Neural cell (in vitro differentiated cells): Measurements from ENCODE around the gene IQCM. TPM values are rescaled to one million over a fixed set of nuclear protein-coding genes. Genes with fewer than 3 reads are reported as not detected.

Experiments
- H2AFZ ChIP-seq: fragments of 200-600, 300-800 bp; sonication (generic), shearing (Covaris generic); 2 replicates; pipeline ENCODE4 v1.6.0; 2014; ENCODE audit warnings: low read depth, mild to moderate bottlenecking, antibody characterized with exemption, low read length, moderate library complexity
- H3F3A ChIP-seq: fragments of 200-600 bp; shearing (Covaris generic); 2 replicates; pipeline ENCODE4 v1.6.1; 2016; ENCODE audit warnings: mild to moderate bottlenecking, moderate library complexity, mixed read lengths, antibody characterized with exemption, low read length; ENCODE audit not compliant: insufficient read depth, poor library complexity, severe bottlenecking
- H3K27ac ChIP-seq: fragments of 200-600, 300-800 bp; sonication (generic), shearing (Covaris generic); 2 replicates; pipeline ENCODE4 v1.5.1; 2014; ENCODE audit warnings: mild to moderate bottlenecking, low read length, moderate library complexity
- H3K27me3 ChIP-seq: fragments of 300-800, 200-600 bp; sonication (generic), shearing (Covaris generic); 2 replicates; pipeline ENCODE4 v1.6.0; 2014; ENCODE audit warnings: mild to moderate bottlenecking, low read depth, low read length, moderate library complexity; ENCODE audit not compliant: insufficient read depth
- H3K36me3 ChIP-seq: fragments of 300-800, 200-600 bp; sonication (generic), shearing (Covaris generic); 2 replicates; pipeline ENCODE4 v1.5.1; 2014; ENCODE audit warnings: mild to moderate bottlenecking, antibody characterized with exemption, low read length, moderate library complexity; ENCODE audit not compliant: insufficient read depth
- H3K4me2 ChIP-seq: fragments of 300-800, 200-600 bp; sonication (generic), shearing (Covaris generic); 2 replicates; pipeline ENCODE4 v1.6.0; 2014; ENCODE audit warnings: mild to moderate bottlenecking, low read length
- H3K4me3 ChIP-seq: fragments of 300-800, 200-600 bp; sonication (generic), shearing (Covaris generic); 2 replicates; pipeline ENCODE4 v1.5.1; 2014; ENCODE audit warnings: mild to moderate bottlenecking, low read length, moderate library complexity
- H3K79me2 ChIP-seq: fragments of 200-600 bp; shearing (Covaris generic); replicated peaks from 2 replicates; pipeline ENCODE4 v1.6.0; 2014; ENCODE audit warnings: mild to moderate bottlenecking, low read length, moderate library complexity; ENCODE audit not compliant: insufficient read depth
- H3K9ac ChIP-seq: fragments of 300-800, 200-600 bp; sonication (generic), shearing (Covaris generic); 2 replicates; pipeline ENCODE4 v1.6.1; 2016; ENCODE audit warnings: mild to moderate bottlenecking, low read length, mixed read lengths
- H3K9me2 ChIP-seq: fragments of 200-600 bp; shearing (Covaris generic); 2 replicates; pipeline ENCODE4 v1.6.1; 2016; ENCODE audit warnings: mild to moderate bottlenecking, low read length, mixed read lengths; ENCODE audit not compliant: insufficient read depth
- H3K9me3 ChIP-seq: fragments of 200-600, 300-800 bp; sonication (generic), shearing (Covaris generic); 2 replicates; pipeline ENCODE4 v1.6.1; 2016; ENCODE audit warnings: mild to moderate bottlenecking, mixed run types, low read length, moderate library complexity, mixed read lengths
- H4K20me1 ChIP-seq: fragments of 200-600 bp; shearing (Covaris generic); 2 replicates; pipeline ENCODE4 v1.6.1; 2016; ENCODE audit warnings: mild to moderate bottlenecking, mixed run types; ENCODE audit not compliant: insufficient read depth
- EP300 ChIP-seq: fragments of 450-650 bp; conservative IDR thresholded peaks from 2 replicates; pipeline ENCODE4 v1.6.1; 2014; ENCODE audit warnings: antibody characterized with exemption, mild to moderate bottlenecking, moderate library complexity; ENCODE audit not compliant: poor library complexity, severe bottlenecking
- EZH2 ChIP-seq: fragments of 200-600, 300-800 bp; shearing (Covaris generic), sonication (generic); IDR thresholded peaks from 2 replicates; pipeline ENCODE4 v1.6.1; 2014; ENCODE audit warnings: antibody characterized with exemption, low read length, borderline replicate concordance, mild to moderate bottlenecking; ENCODE audit not compliant: insufficient read depth, poor library complexity, severe bottlenecking
- MXI1 ChIP-seq: fragments of 450-650 bp; conservative IDR thresholded peaks from 2 replicates; pipeline ENCODE4 v1.6.1; 2014; ENCODE audit warnings: antibody characterized with exemption, mild to moderate bottlenecking; ENCODE audit not compliant: poor library complexity, severe bottlenecking
- POLR2AphosphoS5 ChIP-seq: IDR thresholded peaks from 2 replicates; pipeline ENCODE4 v1.6.1; 2012
- RAD21 ChIP-seq: fragments of 450-650 bp; conservative IDR thresholded peaks from 2 replicates; pipeline ENCODE4 v1.6.1; 2014; ENCODE audit warnings: antibody characterized with exemption, mild to moderate bottlenecking, moderate library complexity
- SMC3 ChIP-seq: fragments of 450-650 bp; conservative IDR thresholded peaks from 2 replicates; pipeline ENCODE4 v1.6.1; 2014; ENCODE audit warnings: antibody characterized with exemption, mild to moderate bottlenecking, moderate library complexity; ENCODE audit not compliant: poor library complexity
- TAF1 ChIP-seq: IDR thresholded peaks from 2 replicates; pipeline ENCODE4 v1.6.1; 2012; ENCODE audit warnings: low read depth
- polyA plus RNA-seq: library from polyadenylated mRNA; depleted of rRNA; stranded (reverse); fragments of >200 nt; gene quantifications from 2 replicates; pipeline ENCODE4 v1.2.3, GENCODE V29; 2014
- TF ChIP-seq, protein P1 (sequence below): fragments of 450-650 bp; IDR thresholded peaks from 2 replicates; pipeline ENCODE4 v1.5.1; 2014; ENCODE audit warnings: antibody characterized with exemption, mild to moderate bottlenecking, moderate library complexity; ENCODE audit not compliant: poor library complexity, severe bottlenecking
- TF ChIP-seq, protein P2 (sequence below): IDR thresholded peaks from 2 replicates; pipeline ENCODE4 v1.6.1; 2012; ENCODE audit warnings: borderline replicate concordance

IQCM gene
- polyA plus RNA-seq, 1 donor from 2014 or later, result not detected

DNA sequence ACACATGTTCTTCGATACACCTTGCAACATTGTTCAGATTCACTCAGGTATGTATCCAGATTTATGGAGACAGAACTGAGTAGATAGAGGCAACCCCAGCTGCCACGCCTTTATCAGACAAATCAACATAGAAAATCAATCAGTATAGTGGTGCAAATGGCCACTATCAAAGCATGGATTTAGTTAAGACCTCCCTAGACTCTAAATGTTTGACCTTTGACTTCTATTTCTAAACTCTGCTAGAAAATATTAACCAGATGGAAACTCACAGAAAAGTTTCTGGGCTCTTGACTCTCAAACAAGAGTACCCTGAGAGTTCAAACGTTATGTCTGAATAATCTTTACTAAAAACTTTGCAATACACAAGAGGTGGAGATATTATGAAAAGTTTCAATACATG lies 411.5 kb downstream of the IQCM start:
- Histone ChIP-seq H3K27me3 (no peaks in the 10 kb centered on the region), H3K9me2 (no peaks in the 10 kb centered on the region), H3K36me3 (no peaks in the 10 kb centered on the region), H2AFZ (no peak overlapping the region), H3K9ac (no peak overlapping the region), H4K20me1 (no peaks in the 10 kb centered on the region), H3K27ac (no peak overlapping the region), H3K9me3 (no peaks in the 10 kb centered on the region), H3K4me3 (no peak overlapping the region), H3F3A (no peaks in the 10 kb centered on the region), H3K79me2 (no peaks in the 10 kb centered on the region), H3K4me2 (no peak overlapping the region)
- no peak for TF ChIP-seq TAF1
- TF ChIP-seq SMC3, result no peak
- no peak for TF ChIP-seq EZH2
- TF ChIP-seq, protein P1, sequence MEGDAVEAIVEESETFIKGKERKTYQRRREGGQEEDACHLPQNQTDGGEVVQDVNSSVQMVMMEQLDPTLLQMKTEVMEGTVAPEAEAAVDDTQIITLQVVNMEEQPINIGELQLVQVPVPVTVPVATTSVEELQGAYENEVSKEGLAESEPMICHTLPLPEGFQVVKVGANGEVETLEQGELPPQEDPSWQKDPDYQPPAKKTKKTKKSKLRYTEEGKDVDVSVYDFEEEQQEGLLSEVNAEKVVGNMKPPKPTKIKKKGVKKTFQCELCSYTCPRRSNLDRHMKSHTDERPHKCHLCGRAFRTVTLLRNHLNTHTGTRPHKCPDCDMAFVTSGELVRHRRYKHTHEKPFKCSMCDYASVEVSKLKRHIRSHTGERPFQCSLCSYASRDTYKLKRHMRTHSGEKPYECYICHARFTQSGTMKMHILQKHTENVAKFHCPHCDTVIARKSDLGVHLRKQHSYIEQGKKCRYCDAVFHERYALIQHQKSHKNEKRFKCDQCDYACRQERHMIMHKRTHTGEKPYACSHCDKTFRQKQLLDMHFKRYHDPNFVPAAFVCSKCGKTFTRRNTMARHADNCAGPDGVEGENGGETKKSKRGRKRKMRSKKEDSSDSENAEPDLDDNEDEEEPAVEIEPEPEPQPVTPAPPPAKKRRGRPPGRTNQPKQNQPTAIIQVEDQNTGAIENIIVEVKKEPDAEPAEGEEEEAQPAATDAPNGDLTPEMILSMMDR, result no peak
- TF ChIP-seq MXI1, result no peak

- TF ChIP-seq TAF1 (no peak), SMC3 (no peak), EP300 (no peak), RAD21 (no peak), EZH2 (no peak), POLR2AphosphoS5 (no peak), MXI1 (no peak)
- TF ChIP-seq, protein P2, sequence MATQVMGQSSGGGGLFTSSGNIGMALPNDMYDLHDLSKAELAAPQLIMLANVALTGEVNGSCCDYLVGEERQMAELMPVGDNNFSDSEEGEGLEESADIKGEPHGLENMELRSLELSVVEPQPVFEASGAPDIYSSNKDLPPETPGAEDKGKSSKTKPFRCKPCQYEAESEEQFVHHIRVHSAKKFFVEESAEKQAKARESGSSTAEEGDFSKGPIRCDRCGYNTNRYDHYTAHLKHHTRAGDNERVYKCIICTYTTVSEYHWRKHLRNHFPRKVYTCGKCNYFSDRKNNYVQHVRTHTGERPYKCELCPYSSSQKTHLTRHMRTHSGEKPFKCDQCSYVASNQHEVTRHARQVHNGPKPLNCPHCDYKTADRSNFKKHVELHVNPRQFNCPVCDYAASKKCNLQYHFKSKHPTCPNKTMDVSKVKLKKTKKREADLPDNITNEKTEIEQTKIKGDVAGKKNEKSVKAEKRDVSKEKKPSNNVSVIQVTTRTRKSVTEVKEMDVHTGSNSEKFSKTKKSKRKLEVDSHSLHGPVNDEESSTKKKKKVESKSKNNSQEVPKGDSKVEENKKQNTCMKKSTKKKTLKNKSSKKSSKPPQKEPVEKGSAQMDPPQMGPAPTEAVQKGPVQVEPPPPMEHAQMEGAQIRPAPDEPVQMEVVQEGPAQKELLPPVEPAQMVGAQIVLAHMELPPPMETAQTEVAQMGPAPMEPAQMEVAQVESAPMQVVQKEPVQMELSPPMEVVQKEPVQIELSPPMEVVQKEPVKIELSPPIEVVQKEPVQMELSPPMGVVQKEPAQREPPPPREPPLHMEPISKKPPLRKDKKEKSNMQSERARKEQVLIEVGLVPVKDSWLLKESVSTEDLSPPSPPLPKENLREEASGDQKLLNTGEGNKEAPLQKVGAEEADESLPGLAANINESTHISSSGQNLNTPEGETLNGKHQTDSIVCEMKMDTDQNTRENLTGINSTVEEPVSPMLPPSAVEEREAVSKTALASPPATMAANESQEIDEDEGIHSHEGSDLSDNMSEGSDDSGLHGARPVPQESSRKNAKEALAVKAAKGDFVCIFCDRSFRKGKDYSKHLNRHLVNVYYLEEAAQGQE, result no peak
- TF ChIP-seq, protein P1, result no peak
- Histone ChIP-seq H3K27ac (no peak overlapping the region), H3K79me2 (no peaks in the 10 kb centered on the region), H3F3A (no peaks in the 10 kb centered on the region), H3K9me3 (no peaks in the 10 kb centered on the region), H3K9me2 (no peaks in the 10 kb centered on the region), H3K27me3 (no peaks in the 10 kb centered on the region), H3K4me3 (no peak overlapping the region), H2AFZ (no peak overlapping the region), H3K36me3 (no peaks in the 10 kb centered on the region), H4K20me1 (no peaks in the 10 kb centered on the region), H3K4me2 (no peak overlapping the region), H3K9ac (no peak overlapping the region)
Observed at GRCh38 chr4:149403081-149403480, 412.6 kb downstream of the IQCM start.
